Measurements from ENCODE around the gene ELN.
"Not testable (repeated sequence)": the region's sequence is repeated elsewhere in the genome, so short reads cannot be mapped to it uniquely, and the experiment has no call there.

ELN gene

GRCh38 chr7:74001150-74001494 is 26.9 kb upstream of the ELN start:
- DNase-seq (ENCODE audit: low spot score), result no peak

DNA sequence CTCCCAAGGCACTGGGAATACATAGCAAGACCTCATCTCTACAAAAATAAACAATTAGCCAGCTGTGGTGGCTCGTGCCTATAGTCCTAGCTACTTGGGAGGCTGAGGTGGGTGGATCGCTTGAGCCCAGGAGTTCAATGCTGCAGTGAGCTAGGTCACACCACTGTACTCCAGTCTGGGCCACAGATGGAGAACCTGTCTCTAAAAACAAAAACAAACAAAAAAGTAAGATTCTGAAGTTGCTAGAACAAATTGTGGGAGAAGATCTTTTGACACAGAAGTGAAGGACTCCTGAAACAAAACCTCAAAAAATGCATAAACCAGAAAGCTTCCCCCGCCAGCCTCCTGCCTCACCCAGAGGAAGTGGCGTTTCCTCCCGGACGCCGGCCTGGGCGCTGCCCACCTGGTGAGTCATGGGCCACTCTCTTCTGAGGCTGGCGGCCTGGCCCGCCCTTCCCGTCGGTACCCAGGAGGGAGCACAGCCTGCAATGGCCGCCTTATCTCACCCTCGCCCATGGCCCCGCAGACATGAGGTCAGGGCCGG is 25.4 kb upstream of the ELN start:
- peak; percentile 84 for DNase-seq (ENCODE audit: low spot score)

GRCh38 chr7:74003621-74004020 is 24.4 kb upstream of the ELN start:
- no peak for DNase-seq (ENCODE audit: low spot score)

DNA sequence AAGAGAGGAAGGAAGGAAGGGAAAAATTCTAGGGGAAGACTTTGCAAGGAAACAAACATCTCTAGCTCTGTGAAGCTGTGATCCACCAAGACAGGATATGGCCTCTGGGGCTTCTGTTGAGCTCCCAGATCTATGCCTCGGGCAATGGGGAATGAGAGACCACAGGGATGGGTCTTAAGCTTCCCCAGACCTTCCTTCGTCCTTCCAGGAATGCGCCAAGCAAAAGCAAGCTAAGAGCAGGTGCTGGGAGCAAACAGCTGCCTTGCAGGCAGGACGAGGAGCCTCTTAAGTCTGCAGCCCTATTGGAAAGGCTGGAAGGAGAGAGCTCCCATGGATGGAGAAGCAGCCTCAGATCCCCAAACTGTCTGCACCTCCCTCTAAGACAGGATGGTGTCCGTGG is 21.9 kb upstream of the ELN start:
- no peak for DNase-seq (ENCODE audit: low spot score)

- DNase-seq (ENCODE audit: low spot score), result no peak
Observed at GRCh38 chr7:74006451-74007241, 21.3 kb upstream of the ELN start.

DNA sequence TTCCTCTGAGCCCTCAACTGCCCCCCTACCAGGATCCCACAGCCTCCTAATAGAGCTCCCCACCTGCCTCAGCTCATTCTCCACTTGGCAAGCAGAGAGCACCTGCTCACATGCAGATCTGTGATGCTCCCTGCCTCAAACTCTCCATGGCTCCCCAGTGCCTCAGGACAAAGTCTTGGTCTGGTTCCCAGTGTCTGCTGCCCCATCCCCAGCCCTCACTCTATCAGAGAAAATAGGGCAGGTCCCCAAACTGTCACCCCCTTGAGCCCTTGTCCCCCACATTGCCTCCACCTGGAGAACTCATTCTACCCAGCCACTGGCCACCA is 20.8 kb upstream of the ELN start:
- DNase-seq (ENCODE audit: low spot score), result no peak

GRCh38 chr7:74008687-74009086 is 19.3 kb upstream of the ELN start:
- DNase-seq (ENCODE audit: low spot score), result no peak

GRCh38 chr7:74009719-74010118 is 18.3 kb upstream of the ELN start:
- DNase-seq (ENCODE audit: low spot score), result no peak

- no peak for DNase-seq (ENCODE audit: low spot score)
Observed at GRCh38 chr7:74010407-74010806, 17.6 kb upstream of the ELN start.

DNA sequence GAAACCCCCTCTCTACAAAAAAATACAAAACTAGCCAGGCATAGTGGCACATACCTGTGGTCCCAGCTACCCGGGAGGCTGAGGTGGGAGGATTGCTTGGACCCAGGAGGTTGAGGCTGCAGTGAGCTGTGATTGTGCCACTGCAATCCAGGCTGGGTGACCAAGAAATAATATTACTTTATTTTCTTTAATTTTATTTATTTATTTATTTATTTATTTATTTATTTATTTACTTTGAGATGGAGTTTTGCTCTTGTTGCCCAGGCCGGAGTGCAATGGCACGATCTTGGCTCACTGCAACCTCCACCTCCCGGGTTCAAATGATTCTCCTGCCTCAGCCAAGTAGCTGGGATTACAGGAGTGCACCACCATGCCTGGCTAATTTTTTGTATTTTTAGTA is 16.6 kb upstream of the ELN start:
- DNase-seq (ENCODE audit: low spot score), result not testable (repeated sequence)

DNA sequence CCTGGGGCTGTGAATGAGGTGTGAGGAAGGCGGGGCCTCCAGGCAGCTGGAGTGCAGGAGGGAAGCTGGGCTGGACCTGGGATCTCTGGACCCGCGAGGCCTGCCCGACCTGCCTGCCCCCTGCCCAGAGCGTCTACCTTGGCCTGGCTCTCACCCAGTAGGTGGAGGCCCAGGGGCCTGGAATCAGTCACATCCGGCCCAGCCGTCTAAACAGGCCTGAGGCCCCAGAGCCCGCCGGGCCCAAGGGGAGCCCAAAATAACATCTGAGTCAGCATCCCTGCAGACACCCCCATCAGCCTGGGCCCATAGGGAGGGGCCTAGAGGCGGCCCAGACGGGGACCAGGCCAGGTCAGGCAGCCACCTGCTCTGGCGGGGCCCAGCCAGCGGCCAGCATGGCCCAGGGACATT is 15.1 kb upstream of the ELN start:
- DNase-seq (ENCODE audit: low spot score), result no peak

GRCh38 chr7:74013539-74014272 is 14.3 kb upstream of the ELN start:
- no peak for DNase-seq (ENCODE audit: low spot score)

GRCh38 chr7:74014931-74015330 is 13.0 kb upstream of the ELN start:
- no peak for DNase-seq (ENCODE audit: low spot score)

- no peak for DNase-seq (ENCODE audit: low spot score)
Observed at GRCh38 chr7:74015670-74016069, 12.3 kb upstream of the ELN start.

DNA sequence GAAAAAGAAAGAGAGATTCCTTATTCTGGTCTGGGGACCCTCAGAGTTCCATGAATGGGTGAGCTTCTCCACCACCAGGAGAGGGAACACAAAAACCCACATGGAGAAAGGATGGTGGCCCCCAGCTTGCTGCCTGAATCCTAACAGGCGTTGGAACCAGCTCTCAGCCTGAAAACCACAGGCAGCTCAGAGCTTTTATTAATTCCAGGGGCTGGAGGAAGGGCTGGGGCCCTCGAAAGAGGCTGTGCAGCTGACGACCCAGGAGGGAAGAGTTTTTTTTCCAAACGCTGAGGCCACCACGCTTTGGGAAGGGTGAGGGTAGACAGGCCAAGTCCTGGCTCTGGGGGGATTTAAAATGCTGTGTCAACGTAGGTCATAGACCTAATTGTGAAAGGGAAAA is 10.8 kb upstream of the ELN start:
- DNase-seq (ENCODE audit: low spot score), result no peak

GRCh38 chr7:74018246-74018895 is 9.6 kb upstream of the ELN start:
- DNase-seq (ENCODE audit: low spot score), result no peak

- no peak for DNase-seq (ENCODE audit: low spot score)
Observed at GRCh38 chr7:74019149-74019548, 8.8 kb upstream of the ELN start.

DNA sequence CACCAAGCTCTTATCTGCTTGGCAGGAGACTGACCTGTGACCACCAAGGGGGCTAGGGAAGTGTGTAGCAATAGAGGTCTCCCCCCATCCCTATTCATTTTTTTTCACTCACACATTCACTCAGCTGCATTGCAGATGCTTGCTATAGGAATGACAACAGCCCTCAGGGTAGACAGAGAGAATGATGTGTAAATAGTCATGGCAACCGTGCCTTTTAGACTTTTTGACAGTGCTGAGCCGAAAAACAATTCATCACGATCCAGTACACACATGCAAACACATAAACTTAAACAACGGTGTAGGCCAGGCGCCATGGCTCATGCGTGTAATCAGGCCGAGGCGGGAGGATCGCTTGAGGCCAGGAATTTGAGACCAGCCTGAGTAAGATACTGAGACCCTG is 7.6 kb upstream of the ELN start:
- DNase-seq (ENCODE audit: low spot score), result no peak

- no peak for DNase-seq (ENCODE audit: low spot score)
Observed at GRCh38 chr7:74021546-74022320, 6.2 kb upstream of the ELN start.

DNA sequence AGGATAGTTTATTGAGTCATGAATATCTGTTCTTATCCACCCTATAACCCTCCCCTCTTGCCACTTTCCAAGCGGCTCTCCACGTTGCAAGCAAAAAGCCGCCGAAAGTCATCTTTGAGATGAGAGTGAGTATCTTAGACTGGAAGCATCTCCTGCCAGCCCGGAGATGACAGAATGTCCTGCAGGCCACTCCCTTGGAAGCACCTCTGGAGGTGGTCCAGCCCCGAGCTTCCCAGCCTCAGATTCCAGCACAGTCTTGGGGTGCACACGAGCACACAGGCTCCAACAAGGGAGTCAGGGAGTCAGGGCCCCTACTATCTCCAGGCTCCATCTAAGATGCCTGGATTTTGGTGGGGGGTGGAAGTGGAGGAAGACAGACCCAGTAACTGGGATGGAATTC is 5.5 kb upstream of the ELN start:
- no peak for DNase-seq (ENCODE audit: low spot score)

DNA sequence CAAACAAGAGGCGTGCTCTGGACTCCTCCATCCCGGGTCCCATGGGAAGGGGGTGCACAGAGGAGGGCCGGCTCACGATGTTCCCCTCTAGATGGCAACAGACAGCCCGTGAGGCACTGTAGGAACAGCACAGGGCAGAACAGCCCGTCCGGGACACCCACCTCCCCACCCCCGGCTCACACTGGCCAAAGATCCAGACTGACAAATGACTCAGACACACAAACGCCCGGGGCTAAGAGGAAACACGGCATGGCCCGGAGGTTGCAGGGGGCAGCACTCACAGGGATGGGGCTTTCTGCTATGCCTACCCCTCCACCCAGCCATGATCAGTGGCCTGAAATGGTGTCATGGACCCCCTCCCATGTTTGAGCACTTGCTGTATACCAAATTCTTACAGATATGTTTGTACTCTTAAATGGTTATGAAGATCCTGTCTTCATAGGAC is 4.9 kb upstream of the ELN start:
- DNase-seq (ENCODE audit: low spot score), result peak; percentile 62

DNA sequence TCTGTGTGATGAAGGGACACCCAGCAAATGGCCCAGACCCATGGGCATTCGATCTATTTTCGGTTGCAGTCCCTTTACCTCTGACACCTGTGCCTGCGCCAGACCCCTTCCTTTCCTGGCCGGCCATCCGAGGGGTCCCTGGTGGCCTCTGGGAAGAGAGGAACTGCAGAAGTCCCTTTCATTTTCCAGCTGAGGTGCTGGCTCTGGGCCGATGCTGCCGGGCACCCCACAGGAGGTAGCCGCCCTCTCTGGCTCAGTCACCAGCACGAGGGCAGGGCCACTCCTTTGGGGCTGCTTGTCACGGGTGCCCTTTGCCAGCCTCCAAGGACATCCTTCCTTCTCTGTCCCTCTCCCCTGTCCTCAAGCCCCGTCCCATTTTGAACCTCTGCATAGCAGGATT is 4.2 kb upstream of the ELN start:
- no peak for DNase-seq (ENCODE audit: low spot score)

Data from kidney capillary endothelial cell (primary cell).